ENCODE measurements around the gene CROCC2.
A peak's percentile ranks its signal among the peaks of the same experiment; 100 is the strongest.

The CROCC2 gene

GRCh38 chr2:241003369-241003768 is 97.2 kb downstream of the CROCC2 start:
- DNase-seq, result no peak

GRCh38 chr2:241003830-241004564 is 97.9 kb downstream of the CROCC2 start:
- DNase-seq, result no peak

- no peak for DNase-seq
These were observed 99.4 kb downstream of the CROCC2 start for GRCh38 chr2:241005569-241005968.

GRCh38 chr2:241006412-241006811 is 100.3 kb downstream of the CROCC2 start:
- no peak for DNase-seq

- DNase-seq, result no peak
These were observed 101.0 kb downstream of the CROCC2 start for GRCh38 chr2:241007111-241007510.

- DNase-seq, result no peak
These were observed 102.0 kb downstream of the CROCC2 start for GRCh38 chr2:241007880-241008710.

- DNase-seq, result no peak
These were observed 102.6 kb downstream of the CROCC2 start for GRCh38 chr2:241008711-241009121.

GRCh38 chr2:241009191-241009590 is 103.1 kb downstream of the CROCC2 start:
- no peak for DNase-seq

- peak; percentile 48 for DNase-seq
These were observed 103.7 kb downstream of the CROCC2 start for GRCh38 chr2:241009601-241010530.

GRCh38 chr2:241010531-241011295 is 104.6 kb downstream of the CROCC2 start:
- peak; percentile 3 for DNase-seq

- peak; percentile 1 for DNase-seq
These were observed 105.1 kb downstream of the CROCC2 start for GRCh38 chr2:241011296-241011600.

GRCh38 chr2:241011751-241012510 is 105.8 kb downstream of the CROCC2 start:
- DNase-seq, result peak; percentile 5

- no peak for DNase-seq
These were observed 108.1 kb downstream of the CROCC2 start for GRCh38 chr2:241014224-241014623.

- no peak for DNase-seq
These were observed 108.6 kb downstream of the CROCC2 start for GRCh38 chr2:241014764-241015163.

GRCh38 chr2:241015439-241015838 is 109.3 kb downstream of the CROCC2 start:
- DNase-seq, result no peak

GRCh38 chr2:241017228-241017940 is 111.2 kb downstream of the CROCC2 start:
- DNase-seq, result no peak

- no peak for DNase-seq
These were observed 112.1 kb downstream of the CROCC2 start for GRCh38 chr2:241018051-241018891.

GRCh38 chr2:241019441-241020139 is 113.5 kb downstream of the CROCC2 start:
- no peak for DNase-seq

- no peak for DNase-seq
These were observed 114.1 kb downstream of the CROCC2 start for GRCh38 chr2:241020201-241020600.
